CD4-positive, alpha-beta T cell treated with Interleukin-6 at 100 ng/mL for 8 hours (primary cell): ENCODE measurements around the gene COLGALT1.

Source experiments
- DNase-seq: peaks from one replicate; pipeline ENCODE4 v3.0.0-alpha.2; 2020; ENCODE audit warnings: mixed read lengths, low spot score

Gene COLGALT1

GRCh38 chr19:17623224-17623935 lies 67.9 kb downstream of the COLGALT1 start:
- DNase-seq = no peak

GRCh38 chr19:17624314-17624991 lies 69.0 kb downstream of the COLGALT1 start:
- no peak for DNase-seq

DNA sequence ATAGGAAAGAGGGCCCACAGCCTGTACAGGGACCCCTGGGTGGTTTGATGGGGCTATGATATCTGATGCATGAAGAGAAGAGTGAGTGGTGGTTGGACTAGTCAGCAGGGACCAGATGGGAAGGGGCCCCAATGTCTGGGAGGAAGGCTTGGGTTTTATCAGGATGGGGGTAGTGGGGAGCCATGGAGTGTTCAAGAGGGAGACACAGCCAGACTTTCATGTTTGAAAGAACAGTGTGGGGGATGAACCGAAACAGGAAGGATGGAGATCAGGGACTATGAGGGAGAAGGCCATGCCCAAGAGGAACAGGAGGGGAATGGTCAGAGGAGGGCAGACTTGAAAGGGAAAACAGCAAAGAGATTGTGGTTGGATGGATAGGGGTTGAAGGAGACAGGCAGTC lies 69.6 kb downstream of the COLGALT1 start:
- no peak for DNase-seq

DNA sequence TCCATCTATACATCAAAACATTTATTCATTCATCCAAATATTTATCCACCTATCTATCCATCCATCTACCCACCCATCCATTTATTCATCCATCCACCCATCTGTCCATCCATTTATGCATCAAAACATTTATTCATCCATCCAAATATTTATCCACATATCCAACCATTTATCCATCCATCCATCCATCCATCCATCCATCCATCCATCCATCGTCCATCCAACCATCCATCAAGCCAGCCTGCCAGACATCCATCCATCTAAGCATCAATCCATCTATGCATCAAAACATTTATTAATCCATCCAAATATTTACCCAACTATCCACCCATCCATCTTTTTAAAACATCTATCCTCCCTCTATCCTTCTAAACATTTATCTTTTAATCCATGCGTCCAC lies 70.5 kb downstream of the COLGALT1 start:
- DNase-seq = no peak

DNA sequence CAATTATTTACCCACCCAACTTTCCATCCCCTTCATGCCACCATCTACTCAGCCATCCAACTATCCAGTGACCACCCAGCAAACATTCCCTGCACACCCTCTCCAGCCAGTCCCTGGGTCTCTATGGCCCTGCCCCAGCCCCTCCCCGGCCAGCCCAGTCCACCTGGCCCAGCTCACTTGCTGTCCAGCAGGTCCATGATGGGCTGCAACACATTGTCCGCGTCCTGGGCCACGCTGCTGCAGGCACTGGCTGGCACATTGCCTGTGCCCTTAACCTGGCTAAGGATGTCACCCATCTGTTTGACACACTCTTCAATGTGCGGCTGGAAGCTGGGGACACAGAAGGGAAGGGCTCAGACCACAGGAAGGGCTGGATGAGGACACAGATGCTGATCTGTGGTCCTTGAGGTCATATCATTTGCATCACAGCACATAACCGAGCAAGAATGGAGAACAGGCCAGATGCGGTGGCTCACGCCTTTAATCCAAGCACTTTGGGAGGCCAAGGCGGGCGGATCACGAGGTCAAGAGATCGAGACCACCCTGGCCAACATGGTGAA lies 71.1 kb downstream of the COLGALT1 start:
- no peak for DNase-seq

DNA sequence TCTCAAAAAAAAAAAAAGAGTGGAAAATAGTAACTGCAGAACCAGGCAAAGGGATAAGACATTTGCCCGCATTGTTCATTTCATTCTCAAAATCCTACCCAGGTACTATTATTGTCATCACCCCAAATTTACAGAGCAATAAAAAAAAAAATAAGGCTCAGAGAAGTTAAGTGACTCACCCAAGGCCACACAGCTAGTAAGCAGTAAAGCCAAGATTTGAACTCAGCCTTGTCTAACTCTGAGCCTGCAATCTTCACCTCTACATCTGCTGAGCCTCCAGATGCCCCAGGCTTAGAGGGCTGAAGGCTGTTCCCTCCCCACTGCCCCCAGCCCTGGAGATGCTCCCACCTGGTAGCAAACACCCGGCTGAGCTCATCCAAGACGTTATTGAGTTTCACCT lies 71.7 kb downstream of the COLGALT1 start:
- DNase-seq = no peak

GRCh38 chr19:17627921-17628320 lies 72.5 kb downstream of the COLGALT1 start:
- DNase-seq = no peak

DNA sequence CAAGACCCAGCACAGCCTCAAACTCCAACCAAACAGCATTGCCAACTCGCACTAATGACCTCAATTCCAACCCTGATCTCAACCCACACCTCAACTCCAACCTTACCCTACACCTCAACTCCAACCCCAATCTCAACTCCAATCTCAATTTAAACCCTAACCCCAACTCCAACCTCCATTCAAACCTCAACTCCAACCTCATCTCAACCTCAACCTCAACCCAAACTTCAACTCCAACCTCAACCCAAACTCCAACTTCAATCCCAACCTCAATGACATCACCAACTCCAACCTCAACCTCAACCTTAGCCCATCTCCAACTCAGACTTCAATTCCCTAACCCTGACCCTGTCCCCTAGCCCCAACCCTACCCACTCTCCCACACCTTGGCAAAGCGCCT lies 74.3 kb downstream of the COLGALT1 start:
- no peak for DNase-seq

GRCh38 chr19:17632577-17632976 lies 77.1 kb downstream of the COLGALT1 start:
- DNase-seq = no peak
